ENCODE measurements around the gene PRPF40B. TPM values are rescaled to one million over a fixed set of nuclear protein-coding genes. Genes with fewer than 3 reads are reported as not detected.

PRPF40B gene
- total and polyA plus RNA-seq, 2 of the 13 experiments (the other 11 are each of a cell fraction or from before 2014, with no cell fraction given), result 5.0 to 7.8 TPM

DNA sequence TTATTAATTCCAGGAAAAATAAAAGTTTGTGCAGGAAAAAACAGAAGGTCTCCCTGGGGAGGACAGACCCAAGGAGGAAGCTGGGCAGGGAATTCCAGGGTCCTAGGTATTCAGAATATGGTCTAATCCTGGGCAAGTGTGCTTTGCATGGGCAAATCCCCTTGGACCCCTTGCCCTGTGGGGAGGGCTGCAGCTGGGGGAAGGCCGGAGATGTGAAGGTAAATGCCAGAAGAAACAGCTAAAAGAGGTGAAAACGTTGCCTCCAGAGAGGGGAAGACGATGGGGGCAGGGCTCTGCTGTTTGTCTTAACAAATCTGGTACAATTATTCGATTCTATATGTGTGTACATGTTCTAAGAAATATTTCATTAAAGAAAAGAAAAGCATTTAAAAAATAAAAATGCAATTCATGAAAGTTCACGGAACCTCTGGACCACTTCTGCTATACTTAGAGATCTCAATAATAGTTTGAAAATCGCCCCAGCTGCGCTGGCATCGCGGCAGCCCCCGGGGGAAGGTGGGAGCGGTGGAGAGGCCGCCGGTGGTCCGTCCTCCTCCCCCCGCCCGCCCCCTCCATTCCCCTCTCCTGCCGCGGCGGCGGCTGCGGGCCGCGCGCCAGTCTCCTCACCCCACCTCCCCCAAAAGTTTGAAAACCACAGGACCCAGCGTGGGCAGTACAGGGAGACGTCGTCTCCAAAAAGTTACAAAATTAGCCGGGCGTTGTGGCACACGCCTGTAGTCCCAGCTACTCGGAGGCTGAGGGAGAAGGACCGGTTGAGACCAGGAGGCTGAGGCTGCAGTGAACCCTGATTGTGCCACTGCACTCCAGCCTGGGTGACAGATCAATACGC, 1.5 kb upstream of the PRPF40B start:
- no peaks in the 10 kb centered on the region for H3K27me3 ChIP-seq (ENCODE audit: control insufficient read depth in 1 of 2, insufficient read depth in 2 of 2, low read length in 2 of 2)
- CTCF ChIA-PET (ENCODE audit: low intra/inter-chr PET ratio, low total read pairs), result no interaction called here
- POLR2A ChIA-PET, result interaction anchor here (0.6 to 1.8 kb wide), 4 partner anchors 16 to 127 kb away, joined by 3 to 10 read pairs (median 5); partner anchors contain the start of genes FAM186B and TMBIM6
- WGBS (ENCODE audit: low lambda C conversion rate), result 4% methylated on average over 23 of the region's 33 CpGs
- peak overlapping the region; percentile 47 for H2AFZ ChIP-seq (ENCODE audit: low read length)
- peak overlapping the region; percentile 69 for H3K9ac ChIP-seq (ENCODE audit: insufficient read depth, low read depth, low read length)
- peak overlapping the region; percentile 95 for H3K4me2 ChIP-seq (ENCODE audit: low read depth, low read length)
- no peaks in the 10 kb centered on the region for H3K9me3 ChIP-seq (ENCODE audit: low read length)
- BruUV-seq (replicated peaks), result no TSS peak
- in situ Hi-C loops (cut with HindIII; ENCODE audit: extremely low pct_ligation_motif_present, low pct_unique_long_range_greater_than_20kb), result no loop called here
- DNase-seq (ENCODE audit: low spot score) (no peak), FAIRE-seq (no peak), ATAC-seq (peak; percentile 13)
- intact Hi-C loops (cut with micrococcal nuclease; ENCODE audit: unreplicated experiment), result loop anchor here (5.0 kb wide), 1 partner anchor 55 kb away; the partner anchor contains the start of gene MCRS1
- H3K4me1 ChIP-seq (ENCODE audit: insufficient read depth, low read length), result peaks cover 33% of the 10 kb centered on the region
- H3K4me3 ChIP-seq (replicated peaks in 1 of 3; ENCODE audit: insufficient read depth in 1 of 3, low read depth in 2 of 3, low read length in 3 of 3), result peak overlapping the region; percentile 54 to 75 (median 59)
- no peaks in the 10 kb centered on the region for H3K36me3 ChIP-seq (replicated peaks in 1 of 2; ENCODE audit: control insufficient read depth in 1 of 2, insufficient read depth in 2 of 2, low read length in 2 of 2)
- no peaks in the 10 kb centered on the region for H3K79me2 ChIP-seq (ENCODE audit: insufficient read depth, low read length)
- H4K20me1 ChIP-seq (ENCODE audit: insufficient read depth, low read length), result no peaks in the 10 kb centered on the region
- no peak overlapping the region for H3K27ac ChIP-seq (ENCODE audit: extremely low read length, insufficient read depth, low read length)
- TF ChIP-seq ADNP (CRISPR knock-in tag; IDR thresholded peaks at IDR 0.05) (0 out of 2 replicates have a peak, but pooled peaks have one; percentile 71), ZNF432 (CRISPR knock-in tag; IDR thresholded peaks at IDR 0.05; ENCODE audit: borderline replicate concordance) (no peak), ZMYM3 (CRISPR knock-in tag; IDR thresholded peaks at IDR 0.05) (peak; percentile 66), HDAC2 (CRISPR knock-in tag; IDR thresholded peaks at IDR 0.05) (no peak), ATM (IDR thresholded peaks at IDR 0.05; ENCODE audit: borderline replicate concordance) (no peak), ZNF790 (CRISPR knock-in tag; IDR thresholded peaks at IDR 0.05; ENCODE audit: borderline replicate concordance) (no peak)
- TF ChIP-seq, protein P1, sequence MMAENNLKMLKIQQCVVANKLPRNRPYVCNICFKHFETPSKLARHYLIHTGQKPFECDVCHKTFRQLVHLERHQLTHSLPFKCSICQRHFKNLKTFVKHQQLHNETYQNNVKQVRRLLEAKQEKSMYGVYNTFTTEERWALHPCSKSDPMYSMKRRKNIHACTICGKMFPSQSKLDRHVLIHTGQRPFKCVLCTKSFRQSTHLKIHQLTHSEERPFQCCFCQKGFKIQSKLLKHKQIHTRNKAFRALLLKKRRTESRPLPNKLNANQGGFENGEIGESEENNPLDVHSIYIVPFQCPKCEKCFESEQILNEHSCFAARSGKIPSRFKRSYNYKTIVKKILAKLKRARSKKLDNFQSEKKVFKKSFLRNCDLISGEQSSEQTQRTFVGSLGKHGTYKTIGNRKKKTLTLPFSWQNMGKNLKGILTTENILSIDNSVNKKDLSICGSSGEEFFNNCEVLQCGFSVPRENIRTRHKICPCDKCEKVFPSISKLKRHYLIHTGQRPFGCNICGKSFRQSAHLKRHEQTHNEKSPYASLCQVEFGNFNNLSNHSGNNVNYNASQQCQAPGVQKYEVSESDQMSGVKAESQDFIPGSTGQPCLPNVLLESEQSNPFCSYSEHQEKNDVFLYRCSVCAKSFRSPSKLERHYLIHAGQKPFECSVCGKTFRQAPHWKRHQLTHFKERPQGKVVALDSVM (CRISPR knock-in tag; IDR thresholded peaks at IDR 0.05), result peak; percentile 99
- TF ChIP-seq, protein P2, sequence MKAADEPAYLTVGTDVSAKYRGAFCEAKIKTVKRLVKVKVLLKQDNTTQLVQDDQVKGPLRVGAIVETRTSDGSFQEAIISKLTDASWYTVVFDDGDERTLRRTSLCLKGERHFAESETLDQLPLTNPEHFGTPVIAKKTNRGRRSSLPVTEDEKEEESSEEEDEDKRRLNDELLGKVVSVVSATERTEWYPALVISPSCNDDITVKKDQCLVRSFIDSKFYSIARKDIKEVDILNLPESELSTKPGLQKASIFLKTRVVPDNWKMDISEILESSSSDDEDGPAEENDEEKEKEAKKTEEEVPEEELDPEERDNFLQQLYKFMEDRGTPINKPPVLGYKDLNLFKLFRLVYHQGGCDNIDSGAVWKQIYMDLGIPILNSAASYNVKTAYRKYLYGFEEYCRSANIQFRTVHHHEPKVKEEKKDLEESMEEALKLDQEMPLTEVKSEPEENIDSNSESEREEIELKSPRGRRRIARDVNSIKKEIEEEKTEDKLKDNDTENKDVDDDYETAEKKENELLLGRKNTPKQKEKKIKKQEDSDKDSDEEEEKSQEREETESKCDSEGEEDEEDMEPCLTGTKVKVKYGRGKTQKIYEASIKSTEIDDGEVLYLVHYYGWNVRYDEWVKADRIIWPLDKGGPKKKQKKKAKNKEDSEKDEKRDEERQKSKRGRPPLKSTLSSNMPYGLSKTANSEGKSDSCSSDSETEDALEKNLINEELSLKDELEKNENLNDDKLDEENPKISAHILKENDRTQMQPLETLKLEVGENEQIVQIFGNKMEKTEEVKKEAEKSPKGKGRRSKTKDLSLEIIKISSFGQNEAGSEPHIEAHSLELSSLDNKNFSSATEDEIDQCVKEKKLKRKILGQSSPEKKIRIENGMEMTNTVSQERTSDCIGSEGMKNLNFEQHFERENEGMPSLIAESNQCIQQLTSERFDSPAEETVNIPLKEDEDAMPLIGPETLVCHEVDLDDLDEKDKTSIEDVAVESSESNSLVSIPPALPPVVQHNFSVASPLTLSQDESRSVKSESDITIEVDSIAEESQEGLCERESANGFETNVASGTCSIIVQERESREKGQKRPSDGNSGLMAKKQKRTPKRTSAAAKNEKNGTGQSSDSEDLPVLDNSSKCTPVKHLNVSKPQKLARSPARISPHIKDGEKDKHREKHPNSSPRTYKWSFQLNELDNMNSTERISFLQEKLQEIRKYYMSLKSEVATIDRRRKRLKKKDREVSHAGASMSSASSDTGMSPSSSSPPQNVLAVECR (CRISPR knock-in tag; IDR thresholded peaks at IDR 0.05; ENCODE audit: borderline replicate concordance), result no peak
- TF ChIP-seq, protein P3, sequence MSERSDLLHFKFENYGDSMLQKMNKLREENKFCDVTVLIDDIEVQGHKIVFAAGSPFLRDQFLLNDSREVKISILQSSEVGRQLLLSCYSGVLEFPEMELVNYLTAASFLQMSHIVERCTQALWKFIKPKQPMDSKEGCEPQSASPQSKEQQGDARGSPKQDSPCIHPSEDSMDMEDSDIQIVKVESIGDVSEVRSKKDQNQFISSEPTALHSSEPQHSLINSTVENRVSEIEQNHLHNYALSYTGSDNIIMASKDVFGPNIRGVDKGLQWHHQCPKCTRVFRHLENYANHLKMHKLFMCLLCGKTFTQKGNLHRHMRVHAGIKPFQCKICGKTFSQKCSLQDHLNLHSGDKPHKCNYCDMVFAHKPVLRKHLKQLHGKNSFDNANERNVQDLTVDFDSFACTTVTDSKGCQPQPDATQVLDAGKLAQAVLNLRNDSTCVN (CRISPR knock-in tag; IDR thresholded peaks at IDR 0.05; ENCODE audit: borderline replicate concordance), result no peak
- TF ChIP-seq, protein P4, sequence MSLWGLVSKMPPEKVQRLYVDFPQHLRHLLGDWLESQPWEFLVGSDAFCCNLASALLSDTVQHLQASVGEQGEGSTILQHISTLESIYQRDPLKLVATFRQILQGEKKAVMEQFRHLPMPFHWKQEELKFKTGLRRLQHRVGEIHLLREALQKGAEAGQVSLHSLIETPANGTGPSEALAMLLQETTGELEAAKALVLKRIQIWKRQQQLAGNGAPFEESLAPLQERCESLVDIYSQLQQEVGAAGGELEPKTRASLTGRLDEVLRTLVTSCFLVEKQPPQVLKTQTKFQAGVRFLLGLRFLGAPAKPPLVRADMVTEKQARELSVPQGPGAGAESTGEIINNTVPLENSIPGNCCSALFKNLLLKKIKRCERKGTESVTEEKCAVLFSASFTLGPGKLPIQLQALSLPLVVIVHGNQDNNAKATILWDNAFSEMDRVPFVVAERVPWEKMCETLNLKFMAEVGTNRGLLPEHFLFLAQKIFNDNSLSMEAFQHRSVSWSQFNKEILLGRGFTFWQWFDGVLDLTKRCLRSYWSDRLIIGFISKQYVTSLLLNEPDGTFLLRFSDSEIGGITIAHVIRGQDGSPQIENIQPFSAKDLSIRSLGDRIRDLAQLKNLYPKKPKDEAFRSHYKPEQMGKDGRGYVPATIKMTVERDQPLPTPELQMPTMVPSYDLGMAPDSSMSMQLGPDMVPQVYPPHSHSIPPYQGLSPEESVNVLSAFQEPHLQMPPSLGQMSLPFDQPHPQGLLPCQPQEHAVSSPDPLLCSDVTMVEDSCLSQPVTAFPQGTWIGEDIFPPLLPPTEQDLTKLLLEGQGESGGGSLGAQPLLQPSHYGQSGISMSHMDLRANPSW (CRISPR knock-in tag; IDR thresholded peaks at IDR 0.05; ENCODE audit: borderline replicate concordance), result no peak

All from HepG2 (cell line).